Right lobe of liver (tissue), 6 donors: ENCODE data around the gene HEXIM2. TPM values are rescaled to one million over a fixed set of nuclear protein-coding genes. Genes with fewer than 3 reads are reported as not detected.

ENCODE experiments used
- ATAC-seq, 4 donors: fragments of 200-7000 bp; cut with Tn5 transposase; one replicate each; pipeline ENCODE4 v1.9.1; 2020; ENCODE audit warnings: mild to moderate bottlenecking in 4 of 4, moderate library complexity in 4 of 4
- DNase-seq, 3 donors: peaks; one replicate each; pipeline ENCODE4 v3.0.0-alpha.2; 2020
- H3K27ac ChIP-seq, 3 donors: fragments of 200-600 bp; one replicate each; pipeline ENCODE4 v1.8.0; 2022
- H3K27me3 ChIP-seq, 2 donors: fragments of 200-600 bp; one replicate each; pipeline ENCODE4 v1.8.0; 2022
- H3K36me3 ChIP-seq, 4 donors: fragments of 200-600 bp; sonication (generic) in 1 of 4; one replicate each; pipeline versions ENCODE4 v1.5.1 to v1.8.0; 2017 to 2022; ENCODE audit warnings: control low read depth in 1 of 4
- H3K4me1 ChIP-seq, 4 donors: fragments of 200-600 bp; sonication (generic) in 1 of 4; one replicate each; pipeline versions ENCODE4 v1.5.1 to v1.8.0; 2017 to 2022; ENCODE audit warnings: control low read depth in 1 of 4
- H3K4me3 ChIP-seq, 3 donors: fragments of 200-600 bp; one replicate each; pipeline ENCODE4 v1.8.0; 2022
- H3K9me3 ChIP-seq, 4 donors: fragments of 200-600 bp; sonication (generic) in 1 of 4; one replicate each; pipeline versions ENCODE4 v1.5.1 to v1.8.0; 2017 to 2022; ENCODE audit warnings: control low read depth in 1 of 4
- CTCF ChIP-seq, 4 donors: fragments of 200-600 bp in 3 of 4; fragments of 450-650 bp in 1 of 4; IDR thresholded peaks; one replicate each; pipeline versions ENCODE4 v1.5.1 to v1.8.0; 2016 to 2022; ENCODE audit warnings: antibody characterized with exemption in 4 of 4, mild to moderate bottlenecking in 2 of 4
- POLR2A ChIP-seq: fragments of 450-650 bp; IDR thresholded peaks from one replicate; pipeline ENCODE4 v1.6.1; 2017; ENCODE audit warnings: antibody characterized with exemption, mild to moderate bottlenecking
- WGBS: methylation state at CpG from one replicate; pipeline ENCODE4 v1.1.6; 2018; ENCODE audit warnings: low coverage, low lambda C conversion rate; ENCODE audit not compliant: insufficient coverage; ENCODE audit errors: missing lambda C conversion rate; 5-methylcytosine and 5-hydroxymethylcytosine counted together
- intact Hi-C, 2 donors: fragments of 100-400 bp; cut with DNase I; formaldehyde crosslinking; loops; one replicate each; pipeline versions ENCODE4 v1.11.2 to v1.14.1; 2022
- total RNA-seq, 6 experiments: library from RNA; depleted of rRNA in 2 of 6; stranded (reverse); fragments of >200 nt in 2 of 6; fragmentation: NEBNext Ultra II Directional in 3 of 6; extraction: Animal tissue kit (Norgen Biotek cat#: 25700) in 3 of 6; gene quantifications; one replicate each; pipeline versions ENCODE4 v1.1.0 to v1.2.4, GENCODE V29; 2016 to 2023
- donor health status: DM: no; HTN: yes; CAD: no.
- donor health status: DM: no; HTN: no; CAD: no.
- donor health status: DM: no; HTN: no; CAD: no.
- donor health status: DM: no; HTN: yes; CAD: no.
- donor health status: DM: no; HTN: yes; CAD: no.

Gene HEXIM2
- total RNA-seq, 6 experiments from 2014 or later = 2.6 to 13.5 (median 5.4) TPM

GRCh38 chr17:45117334-45117733 lies 44.3 kb upstream of the HEXIM2 start:
- WGBS = no CpG with 5 or more reads among the region's 4 CpGs
- no peaks in the 10 kb centered on the region for H3K36me3 ChIP-seq
- H3K4me3 ChIP-seq = no peak overlapping the region
- DNase-seq = no peak
- H3K27me3 ChIP-seq = no peaks in the 10 kb centered on the region
- no peaks in the 10 kb centered on the region for H3K9me3 ChIP-seq
- H3K4me1 ChIP-seq = peaks cover 0 to 4% (median 0%) of the 10 kb centered on the region in 4 donors
- TF ChIP-seq POLR2A (no peak), CTCF (IDR thresholded peaks at IDR 0.05) (no peak)
- intact Hi-C loops = loop anchor here in 1 of 2 donors (10.0 kb wide), 1 partner anchor 343 kb away; no protein-coding TSS in a partner anchor
- no peak overlapping the region for H3K27ac ChIP-seq
- ATAC-seq = no peak

- intact Hi-C loops = loop anchor here in 1 of 2 donors (10.0 kb wide), 1 partner anchor 343 kb away; no protein-coding TSS in a partner anchor
- no peak overlapping the region for H3K4me3 ChIP-seq
- H3K4me1 ChIP-seq = peaks cover 0 to 4% (median 0%) of the 10 kb centered on the region in 4 donors
- no peaks in the 10 kb centered on the region for H3K36me3 ChIP-seq
- H3K27me3 ChIP-seq = no peaks in the 10 kb centered on the region
- no peak overlapping the region for H3K27ac ChIP-seq
- DNase-seq = no peak
- WGBS = no CpG with 5 or more reads among the region's 20 CpGs
- H3K9me3 ChIP-seq = no peaks in the 10 kb centered on the region
- TF ChIP-seq POLR2A (no peak), CTCF (IDR thresholded peaks at IDR 0.05) (no peak)
- no peak for ATAC-seq
Observed at GRCh38 chr17:45117848-45118646, 43.6 kb upstream of the HEXIM2 start.

GRCh38 chr17:45118691-45119090 lies 43.0 kb upstream of the HEXIM2 start:
- ATAC-seq = no peak
- peak in 1 of 3 donors; percentile 45 for DNase-seq

GRCh38 chr17:45119964-45120363 lies 41.7 kb upstream of the HEXIM2 start:
- TF ChIP-seq CTCF (IDR thresholded peaks at IDR 0.05) = no peak
- TF ChIP-seq POLR2A = no peak
- WGBS = 100% methylated on average over 1 of the region's 8 CpGs
- intact Hi-C loops = loop anchor here (10.0 kb wide), 3 partner anchors 195 to 345 kb away; partner anchors contain the start of gene GFAP (in 1 of the 2)
- no peaks in the 10 kb centered on the region for H3K9me3 ChIP-seq
- H3K27me3 ChIP-seq = no peaks in the 10 kb centered on the region
- no peaks in the 10 kb centered on the region for H3K4me1 ChIP-seq
- no peaks in the 10 kb centered on the region for H3K36me3 ChIP-seq
- H3K4me3 ChIP-seq = no peak overlapping the region
- ATAC-seq (no peak), DNase-seq (no peak)
- H3K27ac ChIP-seq = no peak overlapping the region

More at GRCh38 chr17:45118691-45119090, 43.0 kb upstream of the HEXIM2 start:
- Histone ChIP-seq H3K4me3 (no peak overlapping the region), H3K27me3 (no peaks in the 10 kb centered on the region), H3K4me1 (no peaks in the 10 kb centered on the region), H3K36me3 (no peaks in the 10 kb centered on the region), H3K27ac (no peak overlapping the region), H3K9me3 (no peaks in the 10 kb centered on the region)
- TF ChIP-seq POLR2A = no peak
- TF ChIP-seq CTCF (IDR thresholded peaks at IDR 0.05) = no peak
- WGBS = 90% methylated on average over 9 of the region's 23 CpGs
- intact Hi-C loops = loop anchor here in 1 of 2 donors (10.0 kb wide), 1 partner anchor 344 kb away; no protein-coding TSS in a partner anchor
